Liver (tissue), 3 donors: ENCODE measurements around the gene TRIM22.

Source experiments
- CTCF ChIP-seq: fragments of 150-350 bp; IDR thresholded peaks from 2 replicates; pipeline ENCODE4 v1.5.1; 2017; ENCODE audit warnings: improper control_type of control experiment, low read depth, low read length; ENCODE audit not compliant: missing input control
- EGR1 ChIP-seq, 2 donors: IDR thresholded peaks; 2 replicates each; pipeline ENCODE4 v1.6.1; 2016 to 2018; ENCODE audit warnings: antibody characterized with exemption in 2 of 2, low read depth in 2 of 2
- GABPA ChIP-seq, 2 donors: IDR thresholded peaks in 1 of 2; conservative IDR thresholded peaks in 1 of 2; 2 replicates each; pipeline ENCODE4 v1.6.1; 2016; ENCODE audit warnings: antibody characterized with exemption in 2 of 2, mild to moderate bottlenecking in 1 of 2, moderate library complexity in 1 of 2
- JUND ChIP-seq, 2 donors: IDR thresholded peaks; 2 replicates each; pipeline ENCODE4 v1.6.1; 2016; ENCODE audit warnings: antibody characterized with exemption in 2 of 2
- SP1 ChIP-seq: IDR thresholded peaks from 2 replicates; pipeline ENCODE4 v1.6.1; 2018; ENCODE audit warnings: antibody characterized with exemption, mild to moderate bottlenecking
- YY1 ChIP-seq: IDR thresholded peaks from 2 replicates; pipeline ENCODE4 v1.6.1; 2016; ENCODE audit warnings: antibody characterized with exemption, mild to moderate bottlenecking
- TF ChIP-seq, protein P1 (sequence below): IDR thresholded peaks from 2 replicates; pipeline ENCODE4 v1.6.1; 2016; ENCODE audit warnings: antibody characterized with exemption, mild to moderate bottlenecking
- donor health status: healthy.
- donor health status: healthy.

DNA sequence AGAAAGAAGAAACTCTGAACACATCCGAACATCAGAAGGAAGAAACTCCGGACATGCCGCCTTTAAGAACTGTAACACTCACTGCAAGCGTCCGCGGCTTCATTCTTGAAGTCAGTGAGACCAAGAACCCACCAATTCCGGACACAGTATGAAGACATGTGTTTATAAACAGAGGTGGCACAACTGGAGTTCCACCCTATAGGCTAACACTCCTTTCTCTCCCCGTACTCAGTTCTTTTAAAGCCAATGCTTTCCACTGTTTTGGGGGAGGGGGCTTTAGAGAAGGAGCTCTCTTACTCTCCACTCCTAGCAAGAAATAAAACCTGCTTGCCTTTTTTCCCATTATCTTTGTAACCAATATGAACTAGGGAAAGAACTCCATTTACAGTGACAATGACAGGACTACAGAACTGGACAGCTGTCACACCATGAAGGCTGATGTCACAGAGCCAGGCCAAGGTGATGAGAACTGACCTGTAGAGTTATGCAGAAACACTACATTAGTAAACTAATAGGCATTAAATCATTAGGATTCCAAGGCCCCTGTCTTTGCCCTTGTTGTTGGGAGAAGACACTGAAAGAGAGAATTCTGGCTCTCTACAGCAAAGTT lies 5.4 kb upstream of the TRIM22 start:
- TF ChIP-seq, protein P1, sequence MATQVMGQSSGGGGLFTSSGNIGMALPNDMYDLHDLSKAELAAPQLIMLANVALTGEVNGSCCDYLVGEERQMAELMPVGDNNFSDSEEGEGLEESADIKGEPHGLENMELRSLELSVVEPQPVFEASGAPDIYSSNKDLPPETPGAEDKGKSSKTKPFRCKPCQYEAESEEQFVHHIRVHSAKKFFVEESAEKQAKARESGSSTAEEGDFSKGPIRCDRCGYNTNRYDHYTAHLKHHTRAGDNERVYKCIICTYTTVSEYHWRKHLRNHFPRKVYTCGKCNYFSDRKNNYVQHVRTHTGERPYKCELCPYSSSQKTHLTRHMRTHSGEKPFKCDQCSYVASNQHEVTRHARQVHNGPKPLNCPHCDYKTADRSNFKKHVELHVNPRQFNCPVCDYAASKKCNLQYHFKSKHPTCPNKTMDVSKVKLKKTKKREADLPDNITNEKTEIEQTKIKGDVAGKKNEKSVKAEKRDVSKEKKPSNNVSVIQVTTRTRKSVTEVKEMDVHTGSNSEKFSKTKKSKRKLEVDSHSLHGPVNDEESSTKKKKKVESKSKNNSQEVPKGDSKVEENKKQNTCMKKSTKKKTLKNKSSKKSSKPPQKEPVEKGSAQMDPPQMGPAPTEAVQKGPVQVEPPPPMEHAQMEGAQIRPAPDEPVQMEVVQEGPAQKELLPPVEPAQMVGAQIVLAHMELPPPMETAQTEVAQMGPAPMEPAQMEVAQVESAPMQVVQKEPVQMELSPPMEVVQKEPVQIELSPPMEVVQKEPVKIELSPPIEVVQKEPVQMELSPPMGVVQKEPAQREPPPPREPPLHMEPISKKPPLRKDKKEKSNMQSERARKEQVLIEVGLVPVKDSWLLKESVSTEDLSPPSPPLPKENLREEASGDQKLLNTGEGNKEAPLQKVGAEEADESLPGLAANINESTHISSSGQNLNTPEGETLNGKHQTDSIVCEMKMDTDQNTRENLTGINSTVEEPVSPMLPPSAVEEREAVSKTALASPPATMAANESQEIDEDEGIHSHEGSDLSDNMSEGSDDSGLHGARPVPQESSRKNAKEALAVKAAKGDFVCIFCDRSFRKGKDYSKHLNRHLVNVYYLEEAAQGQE = no peak
- no peak for TF ChIP-seq CTCF
- TF ChIP-seq GABPA (IDR thresholded peaks at IDR 0.05 in 1 of 2, conservative IDR thresholded peaks at IDR 0.05 in 1 of 2) = no peak
- TF ChIP-seq SP1 = no peak
- TF ChIP-seq EGR1 (IDR thresholded peaks at IDR 0.05; ENCODE audit: low read depth in 2 of 2) = no peak
- no peak for TF ChIP-seq YY1
- no peak for TF ChIP-seq JUND (IDR thresholded peaks at IDR 0.05)
